CD14-positive monocyte (primary cell): ENCODE results near the gene ERBB4. TPM values are rescaled to one million over a fixed set of nuclear protein-coding genes. Genes with fewer than 3 reads are reported as not detected.

Source experiments
- DNase-seq, 3 donors: peaks; one replicate each; pipeline ENCODE4 v3.0.0-alpha.2; 2011 to 2022
- H2AFZ ChIP-seq: 2 replicates; pipeline ENCODE4 v1.6.0; 2012; ENCODE audit warnings: mild to moderate bottlenecking, low read depth, low read length, inconsistent platforms; ENCODE audit not compliant: insufficient read depth, poor library complexity, severe bottlenecking
- H3K27ac ChIP-seq, 2 donors: 1 replicate in 1 of 2; 2 replicates in 1 of 2; pipeline ENCODE4 v1.5.1; 2012 to 2013; ENCODE audit warnings: low read length in 2 of 2, control low read depth in 1 of 2, inconsistent platforms in 1 of 2, low read depth in 1 of 2, mild to moderate bottlenecking in 1 of 2
- H3K27me3 ChIP-seq, 2 donors: one replicate each; pipeline versions ENCODE4 v1.6.0 to v1.6.1; 2011 to 2013; ENCODE audit warnings: low read length in 2 of 2; ENCODE audit not compliant: control insufficient read depth in 2 of 2, insufficient read depth in 2 of 2
- H3K36me3 ChIP-seq, 2 donors: replicated peaks in 1 of 2; 1 replicate in 1 of 2; 2 replicates in 1 of 2; pipeline versions ENCODE4 v1.5.1 to v1.6.1; 2012 to 2013; ENCODE audit warnings: low read length in 2 of 2, control low read depth in 1 of 2, inconsistent platforms in 1 of 2, mild to moderate bottlenecking in 1 of 2; ENCODE audit not compliant: insufficient read depth in 2 of 2, control insufficient read depth in 1 of 2
- H3K4me1 ChIP-seq, 2 donors: 1 replicate in 1 of 2; 2 replicates in 1 of 2; pipeline versions ENCODE4 v1.5.1 to v1.6.1; 2012 to 2013; ENCODE audit warnings: low read length in 2 of 2, control low read depth in 1 of 2, inconsistent platforms in 1 of 2, mild to moderate bottlenecking in 1 of 2, moderate library complexity in 1 of 2; ENCODE audit not compliant: insufficient read depth in 2 of 2, control insufficient read depth in 1 of 2
- H3K4me2 ChIP-seq: replicated peaks from 2 replicates; pipeline ENCODE3; 2012; ENCODE audit warnings: low read length, moderate library complexity, mild to moderate bottlenecking; ENCODE audit not compliant: poor library complexity, severe bottlenecking; ENCODE audit errors: extremely low read depth
- H3K4me3 ChIP-seq, 3 experiments: fragments of 200-600 bp in 1 of 3; sonication (generic) in 1 of 3; replicated peaks in 1 of 3; 1 replicate in 2 of 3; 2 replicates in 1 of 3; pipeline ENCODE4 v1.5.1; 2011 to 2013; ENCODE audit warnings: low read length in 3 of 3, mild to moderate bottlenecking in 3 of 3, control low read depth in 2 of 3, low read depth in 2 of 3, inconsistent platforms in 1 of 3, moderate library complexity in 1 of 3
- H3K79me2 ChIP-seq: 2 replicates; pipeline ENCODE4 v1.6.0; 2012; ENCODE audit warnings: mild to moderate bottlenecking, control low read depth, inconsistent platforms, low read length, moderate library complexity; ENCODE audit not compliant: insufficient read depth
- H3K9ac ChIP-seq: 2 replicates; pipeline ENCODE4 v1.6.0; 2017; ENCODE audit warnings: low read length, mild to moderate bottlenecking; ENCODE audit not compliant: insufficient read depth, poor library complexity, severe bottlenecking
- H3K9me3 ChIP-seq, 2 donors: replicated peaks in 1 of 2; 1 replicate in 1 of 2; 2 replicates in 1 of 2; pipeline versions ENCODE4 v1.5.1 to v1.6.1; 2012 to 2013; ENCODE audit warnings: low read length in 2 of 2, control low read depth in 1 of 2; ENCODE audit not compliant: control insufficient read depth in 1 of 2, insufficient read depth in 1 of 2
- H4K20me1 ChIP-seq: 2 replicates; pipeline ENCODE4 v1.6.0; 2012; ENCODE audit warnings: mild to moderate bottlenecking, low read length, control low read depth, moderate library complexity; ENCODE audit not compliant: insufficient read depth
- H3K27ac Mint-ChIP-seq, 7 donors: one replicate each; pipeline ENCODE4 v1.8.0; 2020; ENCODE audit warnings: mild to moderate bottlenecking in 7 of 7, mixed read lengths in 7 of 7, moderate library complexity in 6 of 7, inconsistent platforms in 2 of 7
- H3K27me3 Mint-ChIP-seq, 3 donors: one replicate each; pipeline ENCODE4 v1.8.0; 2021 to 2022; ENCODE audit warnings: low read depth in 3 of 3, mild to moderate bottlenecking in 3 of 3, mixed read lengths in 3 of 3, moderate library complexity in 3 of 3, inconsistent platforms in 1 of 3
- H3K36me3 Mint-ChIP-seq, 2 donors: one replicate each; pipeline ENCODE4 v1.8.0; 2020; ENCODE audit warnings: mixed read lengths in 2 of 2, inconsistent platforms in 1 of 2, mild to moderate bottlenecking in 1 of 2
- H3K4me1 Mint-ChIP-seq: one replicate; pipeline ENCODE4 v1.8.0; 2020; ENCODE audit warnings: mild to moderate bottlenecking, mixed read lengths
- H3K4me3 Mint-ChIP-seq, 2 donors: one replicate each; pipeline ENCODE4 v1.8.0; 2020; ENCODE audit warnings: mild to moderate bottlenecking in 2 of 2, mixed read lengths in 2 of 2, moderate library complexity in 1 of 2
- H3K9me3 Mint-ChIP-seq, 7 donors: one replicate each; pipeline ENCODE4 v1.8.0; 2020 to 2022; ENCODE audit warnings: mixed read lengths in 7 of 7, mild to moderate bottlenecking in 6 of 7, moderate library complexity in 6 of 7, inconsistent platforms in 2 of 7
- CTCF ChIP-seq: fragments of 200-600 bp; IDR thresholded peaks from one replicate; pipeline ENCODE4 v1.8.0; 2022; ENCODE audit warnings: antibody characterized with exemption, mild to moderate bottlenecking
- WGBS: methylation state at CpG from one replicate; pipeline ENCODE4 v1.1.5; 2013; ENCODE audit warnings: missing lambda C conversion rate; ENCODE audit not compliant: insufficient coverage; 5-methylcytosine and 5-hydroxymethylcytosine counted together
- intact Hi-C, 2 donors: fragments of 100-400 bp; cut with micrococcal nuclease; formaldehyde crosslinking; loops; one replicate each; pipeline versions ENCODE4 v1.15.0 to v1.15.1; 2023
- polyA plus RNA-seq, 3 donors: library from polyadenylated mRNA; depleted of rRNA in 1 of 3; unstranded in 2 of 3; stranded (reverse) in 1 of 3; fragments of 300-500 nt in 2 of 3; fragments of >200 nt in 1 of 3; fragmentation: Illumina TruSeq in 2 of 3; gene quantifications; 1 replicate in 2 of 3; 2 replicates in 1 of 3; pipeline ENCODE4 v1.2.3, GENCODE V29; 2012 to 2021

ERBB4 gene
- polyA plus RNA-seq, 3 donors, result not detected

DNA sequence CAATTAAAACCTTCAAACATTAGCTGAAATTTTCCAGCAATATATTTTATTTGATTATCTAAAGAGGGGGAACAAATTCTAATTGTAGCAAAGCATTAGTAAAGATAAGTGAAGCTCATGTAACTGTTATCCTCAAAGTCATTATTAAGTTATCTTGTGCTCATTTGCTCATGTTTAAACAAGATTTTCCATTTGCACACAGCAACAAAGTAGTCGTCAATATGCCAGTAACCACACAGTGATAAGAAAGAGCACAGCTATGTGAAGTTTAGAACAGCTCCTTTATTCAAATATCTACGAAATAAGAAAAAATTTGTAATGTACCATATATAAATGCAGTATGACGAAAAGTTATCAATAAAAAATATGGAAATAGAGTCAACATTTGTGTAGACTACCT lies 159.5 kb downstream of the ERBB4 start:
- intact Hi-C loops, result no loop called here
- Mint-ChIP-seq H3K27me3 (no peaks in the 10 kb centered on the region), H3K27ac (no peak overlapping the region), H3K9me3 (no peaks in the 10 kb centered on the region), H3K4me3 (no peak overlapping the region), H3K4me1 (no peaks in the 10 kb centered on the region), H3K36me3 (no peaks in the 10 kb centered on the region)
- H3K27me3 ChIP-seq, result no peaks in the 10 kb centered on the region
- no peaks in the 10 kb centered on the region for H4K20me1 ChIP-seq
- TF ChIP-seq CTCF, result no peak
- no peaks in the 10 kb centered on the region for H3K4me1 ChIP-seq
- WGBS, result no CpG with 5 or more reads among the region's 3 CpGs
- H3K79me2 ChIP-seq, result no peaks in the 10 kb centered on the region
- no peaks in the 10 kb centered on the region for H3K36me3 ChIP-seq
- H3K9me3 ChIP-seq, result no peaks in the 10 kb centered on the region
- no peak overlapping the region for H3K9ac ChIP-seq
- DNase-seq, result no peak
- no peak overlapping the region for H3K27ac ChIP-seq
- no peak overlapping the region for H3K4me2 ChIP-seq
- no peak overlapping the region for H3K4me3 ChIP-seq
- no peak overlapping the region for H2AFZ ChIP-seq

GRCh38 chr2:212367431-212367830 lies 171.2 kb downstream of the ERBB4 start:
- DNase-seq, result no peak
- no peaks in the 10 kb centered on the region for H3K27me3 ChIP-seq
- no CpG with 5 or more reads among the region's 1 CpG for WGBS
- Mint-ChIP-seq H3K4me3 (no peak overlapping the region), H3K27me3 (no peaks in the 10 kb centered on the region), H3K4me1 (no peaks in the 10 kb centered on the region), H3K36me3 (no peaks in the 10 kb centered on the region), H3K9me3 (no peaks in the 10 kb centered on the region), H3K27ac (no peak overlapping the region)
- no peak overlapping the region for H3K4me3 ChIP-seq
- H3K4me2 ChIP-seq, result no peak overlapping the region
- H4K20me1 ChIP-seq, result no peaks in the 10 kb centered on the region
- H3K9me3 ChIP-seq, result no peaks in the 10 kb centered on the region
- intact Hi-C loops, result no loop called here
- H3K4me1 ChIP-seq, result no peaks in the 10 kb centered on the region
- no peaks in the 10 kb centered on the region for H3K79me2 ChIP-seq
- no peak for TF ChIP-seq CTCF
- no peak overlapping the region for H3K9ac ChIP-seq
- no peak overlapping the region for H3K27ac ChIP-seq
- H3K36me3 ChIP-seq, result no peaks in the 10 kb centered on the region
- no peak overlapping the region for H2AFZ ChIP-seq
